HG03575 (cell line): ENCODE results near the gene AQP11.
A peak's percentile ranks its signal among the peaks of the same experiment; 100 is the strongest.
"Not testable (repeated sequence)": the region's sequence is repeated elsewhere in the genome, so short reads cannot be mapped to it uniquely, and the experiment has no call there.

Experiments
- ATAC-seq: cut with Tn5 transposase; IDR thresholded peaks from one replicate; pipeline ENCODE4 v1.9.1; 2021; ENCODE audit not compliant: unreplicated experiment, insufficient number of reproducible peaks, low FRiP score; ENCODE audit errors: extremely low read depth

AQP11 gene

GRCh38 chr11:77589181-77589520 is 602 bp upstream of the AQP11 start:
- no peak for ATAC-seq

DNA sequence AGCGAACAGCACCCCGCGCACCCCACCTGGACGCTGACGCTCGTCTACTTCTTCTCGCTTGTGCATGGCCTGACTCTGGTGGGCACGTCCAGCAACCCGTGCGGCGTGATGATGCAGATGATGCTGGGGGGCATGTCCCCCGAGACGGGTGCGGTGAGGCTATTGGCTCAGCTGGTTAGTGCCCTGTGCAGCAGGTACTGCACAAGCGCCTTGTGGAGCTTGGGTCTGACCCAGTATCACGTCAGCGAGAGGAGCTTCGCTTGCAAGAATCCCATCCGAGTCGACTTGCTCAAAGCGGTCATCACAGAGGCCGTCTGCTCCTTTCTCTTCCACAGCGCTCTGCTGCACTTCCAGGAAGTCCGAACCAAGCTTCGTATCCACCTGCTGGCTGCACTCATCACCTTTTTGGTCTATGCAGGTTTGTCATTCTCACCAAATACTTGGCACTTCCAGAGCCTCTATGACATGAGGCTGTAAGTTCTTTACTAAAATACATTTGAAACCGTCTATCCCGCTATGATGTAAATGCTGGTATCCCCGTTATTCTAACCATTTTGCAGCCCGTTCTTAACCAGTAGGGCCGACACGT is 535 bp downstream of the AQP11 start:
- ATAC-seq = no peak

GRCh38 chr11:77592727-77593126 is 3.0 kb downstream of the AQP11 start:
- no peak for ATAC-seq

DNA sequence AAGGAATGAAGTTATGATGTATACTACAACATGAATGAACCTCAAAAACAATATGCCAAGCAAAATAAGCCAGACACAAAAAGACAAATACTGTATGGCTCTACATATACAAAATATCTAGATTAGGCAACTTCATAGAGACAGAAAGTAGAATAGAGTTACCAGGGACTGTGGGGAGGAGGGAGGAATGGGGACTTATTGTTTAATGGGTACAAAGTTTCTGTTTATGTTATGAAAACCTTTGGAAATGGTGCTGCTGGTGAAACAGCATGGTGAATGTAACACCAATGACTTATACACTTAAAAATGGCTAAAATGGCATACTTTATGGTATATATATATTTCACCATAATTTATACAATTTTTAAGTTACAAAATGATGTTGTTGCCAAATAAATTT is 4.1 kb downstream of the AQP11 start:
- no peak for ATAC-seq

- no peak for ATAC-seq
Observed at GRCh38 chr11:77596626-77597025, 6.9 kb downstream of the AQP11 start.

DNA sequence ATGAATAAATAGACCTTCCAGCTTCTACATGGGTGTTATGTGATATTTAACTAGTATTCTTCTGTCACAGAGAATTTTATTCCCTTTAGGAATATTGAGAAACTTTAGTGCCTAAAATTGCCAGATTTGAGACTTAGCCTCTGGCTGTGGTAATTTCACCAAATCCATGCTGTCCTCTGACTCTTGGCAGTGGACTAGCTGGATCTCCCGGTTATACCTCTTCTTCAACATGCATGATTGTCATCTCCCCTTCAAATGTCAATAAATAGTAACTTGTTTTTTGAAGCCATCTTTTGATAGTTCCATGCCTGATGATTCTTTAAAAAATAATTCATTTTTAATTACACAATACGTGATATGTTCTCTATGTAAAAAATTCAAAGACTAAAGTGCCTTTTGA is 8.4 kb downstream of the AQP11 start:
- no peak for ATAC-seq

DNA sequence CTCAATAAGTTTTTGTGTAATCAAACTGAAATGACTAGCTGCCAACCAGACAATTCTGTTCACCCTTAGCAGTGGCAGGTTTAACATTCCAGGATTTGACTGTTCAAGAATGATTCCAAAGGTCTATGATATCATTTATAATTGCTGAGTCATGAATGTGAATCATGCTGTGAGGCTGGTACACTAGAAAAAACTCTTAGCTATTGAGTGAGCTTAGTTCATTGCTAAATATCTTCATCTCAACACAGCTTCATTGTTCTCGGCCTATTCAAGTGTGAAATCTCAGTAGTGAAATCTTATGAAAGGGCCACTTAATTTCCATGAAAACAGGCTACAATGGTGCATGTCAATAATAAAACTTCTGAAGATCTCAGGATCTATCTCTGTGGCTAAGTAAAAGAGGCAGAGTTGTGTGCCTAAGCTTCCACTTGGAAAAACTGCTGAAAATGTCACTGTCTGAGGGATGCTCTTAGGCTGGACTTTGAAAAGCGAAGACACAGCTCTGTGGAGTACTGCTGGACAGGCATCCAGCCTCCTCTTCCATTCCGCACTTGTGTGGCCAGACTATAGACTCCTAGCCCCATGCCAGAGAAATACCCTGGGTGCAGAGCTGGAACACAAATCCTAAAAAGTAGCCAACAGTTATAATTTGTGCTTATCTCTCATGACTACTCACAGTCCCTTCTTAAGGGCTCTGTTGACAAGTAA is 12.8 kb downstream of the AQP11 start:
- ATAC-seq = no peak

DNA sequence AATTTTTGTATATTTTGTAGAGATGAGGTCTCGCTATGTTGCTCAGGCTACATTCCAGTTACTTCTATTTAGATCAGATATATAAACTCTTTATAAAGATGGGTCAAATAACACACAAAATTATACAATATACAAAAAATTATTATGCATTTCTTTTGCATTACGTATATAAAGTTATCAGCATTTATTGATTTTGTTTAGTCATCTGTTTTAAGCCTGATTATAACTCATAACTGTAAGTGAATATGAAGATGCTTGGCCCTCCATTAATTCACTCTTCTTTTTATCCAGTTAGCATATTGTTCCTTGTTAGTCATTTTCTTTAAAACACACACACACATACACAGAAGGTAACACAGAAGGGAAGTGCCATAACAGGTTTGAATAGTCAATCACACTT is 14.5 kb downstream of the AQP11 start:
- no peak for ATAC-seq

DNA sequence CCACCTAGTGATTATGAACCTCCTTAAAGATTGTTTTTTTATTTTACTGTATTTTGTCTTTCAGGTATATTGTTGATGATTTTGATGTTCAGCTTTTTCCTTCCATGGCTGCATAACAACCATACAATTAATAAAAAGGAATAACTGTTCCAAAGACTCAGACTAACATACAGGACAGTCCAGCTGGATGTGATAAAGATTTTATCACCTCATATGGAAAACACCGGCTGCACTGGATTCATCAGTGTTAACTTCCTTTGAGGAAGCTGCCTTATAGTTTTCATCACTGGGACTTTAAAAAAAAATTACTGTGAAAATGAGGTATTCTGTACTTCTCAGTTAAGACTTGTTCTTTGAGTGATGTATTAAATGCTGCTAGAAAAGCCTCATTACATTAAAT is 19.5 kb downstream of the AQP11 start:
- no peak for ATAC-seq

GRCh38 chr11:77611921-77612320 is 22.2 kb downstream of the AQP11 start:
- ATAC-seq = no peak

GRCh38 chr11:77617892-77618291 is 28.1 kb downstream of the AQP11 start:
- ATAC-seq = no peak

DNA sequence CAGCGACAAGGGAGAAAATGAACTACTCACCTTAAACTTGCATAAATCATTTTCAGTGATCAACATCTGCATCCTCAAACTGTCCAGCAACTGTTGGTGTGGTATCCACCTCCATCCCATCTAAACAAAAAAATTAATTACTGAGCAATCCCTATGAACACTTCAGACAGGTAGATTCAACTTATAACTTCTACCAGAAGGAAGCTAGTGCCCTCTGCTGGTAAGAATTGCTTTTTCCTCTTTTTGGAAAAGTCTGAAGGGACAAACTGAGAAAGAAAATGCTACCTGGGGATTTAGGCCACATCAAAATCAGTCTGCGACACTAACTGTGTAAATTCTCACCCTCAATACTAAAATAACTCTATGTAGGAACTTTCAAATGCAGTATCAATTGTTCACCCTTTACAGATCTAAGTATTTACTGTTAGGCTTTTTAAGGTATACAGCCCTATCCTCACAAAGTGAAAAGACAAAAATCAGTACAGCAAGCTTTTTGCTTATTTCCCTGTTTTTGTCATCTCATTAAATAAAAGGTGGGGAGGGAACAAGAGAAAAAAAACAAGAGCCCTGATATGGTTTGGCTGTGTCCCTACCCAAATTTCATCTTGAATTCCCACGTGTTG is 29.9 kb downstream of the AQP11 start:
- ATAC-seq = no peak

DNA sequence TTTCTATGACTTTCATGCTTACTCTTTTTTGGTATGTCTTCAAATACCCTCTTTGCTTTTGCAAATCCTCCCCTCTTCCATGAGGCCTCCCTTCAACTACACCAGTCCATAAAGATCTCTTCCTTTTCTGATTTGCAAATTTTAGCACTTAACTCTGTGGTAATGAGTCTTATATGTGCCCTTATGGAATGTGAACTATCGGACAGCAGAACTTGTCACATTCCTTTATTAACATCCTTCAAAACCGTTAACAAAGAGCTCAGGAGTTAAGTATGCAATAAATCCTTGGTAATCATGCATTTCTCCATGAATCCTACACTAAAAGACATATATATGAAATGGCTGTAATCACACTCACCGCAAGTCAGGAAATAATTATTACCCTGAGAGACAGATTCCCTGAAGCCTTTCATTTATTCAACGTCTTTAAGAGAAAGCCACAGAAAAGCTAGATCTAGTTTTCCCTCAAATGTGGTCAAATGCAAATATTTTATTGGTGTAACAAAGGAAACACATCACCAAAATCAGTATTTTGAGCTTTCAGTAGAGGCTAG is 40.5 kb downstream of the AQP11 start:
- no peak for ATAC-seq

- not testable (repeated sequence) for ATAC-seq
Observed at GRCh38 chr11:77633926-77634325, 44.2 kb downstream of the AQP11 start.

DNA sequence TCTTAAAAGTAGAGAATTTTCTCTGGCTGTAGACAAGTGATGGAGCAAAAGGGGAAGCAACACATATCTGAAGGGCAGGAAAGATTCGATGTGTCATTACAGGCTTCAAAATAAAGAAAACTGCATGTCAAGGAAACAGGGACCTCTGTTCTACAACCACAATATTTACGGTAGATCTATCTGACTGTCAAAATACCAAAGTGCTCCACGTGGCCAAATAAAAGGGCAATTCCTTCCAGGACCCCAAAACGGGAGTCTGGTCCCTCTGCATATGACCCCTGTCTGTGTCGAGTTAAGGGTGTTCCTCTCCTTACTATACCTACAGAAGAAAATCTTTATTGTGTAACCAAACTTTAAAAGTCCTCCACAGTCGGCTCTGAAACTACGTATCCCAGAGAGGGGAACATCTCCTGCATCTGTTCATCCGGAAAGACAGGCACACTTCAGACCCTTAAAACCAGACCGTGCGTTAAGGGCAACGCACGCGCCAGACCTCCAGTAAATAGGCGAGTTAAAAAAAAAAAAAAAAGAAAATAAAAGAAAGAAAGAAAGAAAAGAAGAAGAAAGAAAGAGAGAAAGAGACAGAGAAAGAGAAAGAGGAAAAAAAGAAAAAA is 47.1 kb downstream of the AQP11 start:
- no peak for ATAC-seq

GRCh38 chr11:77637345-77638165 is 47.8 kb downstream of the AQP11 start, which contains the start of gene CLNS1A:
Gene CLNS1A, minus strand, starts transcription at chr11:77637794. Its CDS starts 80 bp downstream, at chr11:77637714.
- ATAC-seq = peak; percentile 73

DNA sequence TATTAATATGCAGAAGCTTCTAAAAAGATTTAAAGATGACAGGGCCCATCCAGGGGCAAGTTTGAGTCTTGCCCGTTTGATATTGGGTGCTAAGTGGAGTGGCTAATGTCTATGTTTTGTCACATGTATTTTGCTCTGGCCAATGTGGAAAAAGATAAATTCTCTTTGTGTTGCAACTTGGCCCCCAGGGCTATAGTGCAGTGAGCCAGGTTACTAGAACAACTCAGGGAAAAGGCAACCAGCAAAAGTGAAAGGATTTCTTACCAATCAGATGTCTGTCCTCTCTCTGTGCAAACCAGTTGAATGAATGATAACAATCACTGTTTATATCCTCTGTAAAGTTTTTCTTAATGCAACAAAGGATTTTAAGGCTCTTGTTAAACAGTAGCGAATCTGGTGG is 52.5 kb downstream of the AQP11 start:
- no peak for ATAC-seq

- ATAC-seq = no peak
Observed at GRCh38 chr11:77644887-77645286, 55.1 kb downstream of the AQP11 start.

GRCh38 chr11:77647654-77648305 is 58.0 kb downstream of the AQP11 start:
- ATAC-seq = no peak
